Esophagus muscularis mucosa (tissue), 3 donors: ENCODE data around the gene GRIN3B.

Experiments used
- POLR2A ChIP-seq: fragments of 450-650 bp; IDR thresholded peaks from one replicate; pipeline ENCODE4 v1.6.1; 2017; ENCODE audit warnings: antibody characterized with exemption, moderate library complexity, mild to moderate bottlenecking, low read depth
- POLR2AphosphoS5 ChIP-seq, 2 donors: sonication (generic); formaldehyde crosslinking; IDR thresholded peaks; one replicate each; pipeline ENCODE4 v1.6.1; 2017; ENCODE audit warnings: antibody characterized with exemption in 2 of 2
- TF ChIP-seq, protein P1 (sequence below), 3 experiments: fragments of 200-600 bp in 2 of 3; fragments of 450-650 bp in 1 of 3; sonication (generic) in 2 of 3; IDR thresholded peaks; one replicate each; pipeline ENCODE4 v1.5.1; 2017 to 2019; ENCODE audit warnings: antibody characterized with exemption in 3 of 3, mild to moderate bottlenecking in 2 of 3, moderate library complexity in 1 of 3

GRCh38 chr19:1000095-1000494, at the start of gene GRIN3B:
- TF ChIP-seq, protein P1, sequence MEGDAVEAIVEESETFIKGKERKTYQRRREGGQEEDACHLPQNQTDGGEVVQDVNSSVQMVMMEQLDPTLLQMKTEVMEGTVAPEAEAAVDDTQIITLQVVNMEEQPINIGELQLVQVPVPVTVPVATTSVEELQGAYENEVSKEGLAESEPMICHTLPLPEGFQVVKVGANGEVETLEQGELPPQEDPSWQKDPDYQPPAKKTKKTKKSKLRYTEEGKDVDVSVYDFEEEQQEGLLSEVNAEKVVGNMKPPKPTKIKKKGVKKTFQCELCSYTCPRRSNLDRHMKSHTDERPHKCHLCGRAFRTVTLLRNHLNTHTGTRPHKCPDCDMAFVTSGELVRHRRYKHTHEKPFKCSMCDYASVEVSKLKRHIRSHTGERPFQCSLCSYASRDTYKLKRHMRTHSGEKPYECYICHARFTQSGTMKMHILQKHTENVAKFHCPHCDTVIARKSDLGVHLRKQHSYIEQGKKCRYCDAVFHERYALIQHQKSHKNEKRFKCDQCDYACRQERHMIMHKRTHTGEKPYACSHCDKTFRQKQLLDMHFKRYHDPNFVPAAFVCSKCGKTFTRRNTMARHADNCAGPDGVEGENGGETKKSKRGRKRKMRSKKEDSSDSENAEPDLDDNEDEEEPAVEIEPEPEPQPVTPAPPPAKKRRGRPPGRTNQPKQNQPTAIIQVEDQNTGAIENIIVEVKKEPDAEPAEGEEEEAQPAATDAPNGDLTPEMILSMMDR (IDR thresholded peaks at IDR 0.05), result peak; percentile 32 to 54 (median 39)
- TF ChIP-seq POLR2A (no peak), POLR2AphosphoS5 (IDR thresholded peaks at IDR 0.05) (no peak)
